HG03103 (cell line): Measurements from ENCODE around the gene PTPRC.
A peak's percentile ranks its signal among the peaks of the same experiment; 100 is the strongest.
"Not testable (repeated sequence)": the region's sequence is repeated elsewhere in the genome, so short reads cannot be mapped to it uniquely, and the experiment has no call there.

Source experiments
- ATAC-seq: cut with Tn5 transposase; IDR thresholded peaks from one replicate; pipeline ENCODE4 v1.9.1; 2021; ENCODE audit warnings: low read depth; ENCODE audit not compliant: unreplicated experiment

Gene PTPRC

GRCh38 chr1:198638894-198639635, at the start of gene PTPRC:
Gene PTPRC (plus strand): TSS chr1:198639040. CDS start chr1:198639269, 229 bp downstream.
- peak; percentile 71 for ATAC-seq

- ATAC-seq: no peak
Measured at GRCh38 chr1:198590454-198590853, 48.4 kb upstream of the PTPRC start.

- ATAC-seq: no peak
Measured at GRCh38 chr1:198595765-198596164, 43.1 kb upstream of the PTPRC start.

GRCh38 chr1:198597690-198598430, 41.0 kb upstream of the PTPRC start:
- ATAC-seq: no peak

GRCh38 chr1:198598796-198599321, 40.0 kb upstream of the PTPRC start:
- peak; percentile 71 for ATAC-seq

GRCh38 chr1:198599749-198600148, 39.1 kb upstream of the PTPRC start:
- no peak for ATAC-seq

- ATAC-seq: no peak
Measured at GRCh38 chr1:198600906-198601305, 37.9 kb upstream of the PTPRC start.

GRCh38 chr1:198601310-198601709, 37.5 kb upstream of the PTPRC start:
- ATAC-seq: not testable (repeated sequence)

- ATAC-seq: no peak
Measured at GRCh38 chr1:198601936-198602889, 36.6 kb upstream of the PTPRC start.

- ATAC-seq: no peak
Measured at GRCh38 chr1:198604975-198605374, 33.9 kb upstream of the PTPRC start.

GRCh38 chr1:198605406-198605805, 33.4 kb upstream of the PTPRC start:
- no peak for ATAC-seq

GRCh38 chr1:198606020-198606438, 32.8 kb upstream of the PTPRC start:
- no peak for ATAC-seq

- ATAC-seq: no peak
Measured at GRCh38 chr1:198607714-198608113, 31.1 kb upstream of the PTPRC start.

- ATAC-seq: no peak
Measured at GRCh38 chr1:198610362-198610761, 28.5 kb upstream of the PTPRC start.

- no peak for ATAC-seq
Measured at GRCh38 chr1:198611219-198611618, 27.6 kb upstream of the PTPRC start.

GRCh38 chr1:198612471-198613260, 26.2 kb upstream of the PTPRC start:
- no peak for ATAC-seq

- no peak for ATAC-seq
Measured at GRCh38 chr1:198617406-198617805, 21.4 kb upstream of the PTPRC start.

- ATAC-seq: no peak
Measured at GRCh38 chr1:198619375-198620140, 19.3 kb upstream of the PTPRC start.

- ATAC-seq: no peak
Measured at GRCh38 chr1:198620218-198620617, 18.6 kb upstream of the PTPRC start.
